GM13977 (cell line): ENCODE results near the gene BIRC6.

Experiments used
- DNase-seq: peaks from one replicate; pipeline ENCODE4 v3.0.0; 2012; ENCODE audit warnings: low spot score
- in situ Hi-C: fragments of 300-500 bp; cut with MboI; formaldehyde crosslinking; loops from one replicate; pipeline ENCODE4 v1.12.0; 2022; ENCODE audit warnings: low sequenced_read_pairs, low pct_unique_long_range_greater_than_20kb, mixed read lengths, inconsistent platforms; ENCODE audit not compliant: unreplicated experiment
- TF ChIP-seq, protein P1 (sequence below): IDR thresholded peaks from 2 replicates; pipeline ENCODE4 v1.5.1; 2012; ENCODE audit warnings: mild to moderate bottlenecking, control low read depth; ENCODE audit not compliant: insufficient read depth; ENCODE audit errors: extremely low read depth, missing control alignments

Gene BIRC6

DNA sequence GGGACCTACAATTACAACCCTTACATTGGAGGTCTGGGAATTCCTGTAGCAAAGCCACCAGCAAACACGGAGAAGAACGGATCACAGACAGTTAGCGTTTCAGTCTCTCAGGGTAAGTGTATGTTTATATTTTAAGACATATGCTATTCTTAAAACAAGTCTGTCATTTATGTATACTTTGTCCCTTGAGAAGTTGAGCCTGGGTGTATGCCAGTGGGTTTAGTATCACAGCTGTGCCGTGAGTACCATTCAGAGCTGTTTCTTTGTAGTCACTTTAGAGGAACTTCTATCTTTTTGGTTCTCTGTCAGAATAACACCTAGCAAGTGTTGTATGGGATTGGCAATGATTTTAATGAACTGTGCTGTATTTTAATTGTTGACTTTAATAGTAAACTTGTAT is 125.6 kb downstream of the BIRC6 start:
- in situ Hi-C loops: no loop called here

DNA sequence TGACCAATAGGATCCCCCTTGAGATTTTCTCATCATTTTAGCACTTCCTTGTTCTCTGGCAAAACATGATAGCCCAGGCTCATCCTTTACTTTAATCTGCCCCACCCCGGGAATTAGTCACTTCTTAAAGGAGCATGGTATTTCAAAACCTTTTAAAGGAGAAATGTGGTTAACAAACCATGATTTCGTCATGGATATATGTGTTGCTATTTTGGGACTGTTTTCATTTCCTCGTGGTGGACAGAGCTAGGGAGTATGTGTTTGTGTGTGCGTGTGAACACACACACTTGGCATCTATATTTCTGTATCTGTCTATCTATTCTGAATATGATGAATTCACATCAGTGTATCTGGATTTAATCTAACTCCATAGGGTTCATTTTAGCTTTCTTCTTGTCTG is 128.1 kb downstream of the BIRC6 start:
- TF ChIP-seq, protein P1, sequence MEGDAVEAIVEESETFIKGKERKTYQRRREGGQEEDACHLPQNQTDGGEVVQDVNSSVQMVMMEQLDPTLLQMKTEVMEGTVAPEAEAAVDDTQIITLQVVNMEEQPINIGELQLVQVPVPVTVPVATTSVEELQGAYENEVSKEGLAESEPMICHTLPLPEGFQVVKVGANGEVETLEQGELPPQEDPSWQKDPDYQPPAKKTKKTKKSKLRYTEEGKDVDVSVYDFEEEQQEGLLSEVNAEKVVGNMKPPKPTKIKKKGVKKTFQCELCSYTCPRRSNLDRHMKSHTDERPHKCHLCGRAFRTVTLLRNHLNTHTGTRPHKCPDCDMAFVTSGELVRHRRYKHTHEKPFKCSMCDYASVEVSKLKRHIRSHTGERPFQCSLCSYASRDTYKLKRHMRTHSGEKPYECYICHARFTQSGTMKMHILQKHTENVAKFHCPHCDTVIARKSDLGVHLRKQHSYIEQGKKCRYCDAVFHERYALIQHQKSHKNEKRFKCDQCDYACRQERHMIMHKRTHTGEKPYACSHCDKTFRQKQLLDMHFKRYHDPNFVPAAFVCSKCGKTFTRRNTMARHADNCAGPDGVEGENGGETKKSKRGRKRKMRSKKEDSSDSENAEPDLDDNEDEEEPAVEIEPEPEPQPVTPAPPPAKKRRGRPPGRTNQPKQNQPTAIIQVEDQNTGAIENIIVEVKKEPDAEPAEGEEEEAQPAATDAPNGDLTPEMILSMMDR: no peak
- DNase-seq: no peak
- in situ Hi-C loops: no loop called here

More for the DNA sequence above, 125.6 kb downstream of the BIRC6 start:
- TF ChIP-seq, protein P1: no peak
- no peak for DNase-seq

DNA sequence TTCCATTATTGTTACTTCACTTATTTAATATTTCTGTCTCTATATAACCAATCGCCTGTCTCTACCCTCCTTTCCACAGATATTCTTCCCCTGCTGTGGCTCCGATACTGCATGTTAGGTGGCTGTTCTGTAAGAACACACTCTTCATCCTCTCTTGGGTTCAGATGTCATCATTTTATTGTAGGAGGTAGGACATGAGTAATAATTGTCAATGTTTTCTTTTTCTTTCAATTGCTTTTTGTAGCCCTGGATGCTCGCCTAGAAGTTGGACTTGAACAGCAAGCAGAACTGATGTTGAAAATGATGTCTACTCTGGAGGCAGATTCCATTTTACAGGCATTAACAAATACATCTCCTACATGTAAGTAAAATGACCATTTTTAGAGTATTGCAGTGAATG is 128.6 kb downstream of the BIRC6 start:
- no peak for DNase-seq
- in situ Hi-C loops: no loop called here
- TF ChIP-seq, protein P1: no peak

DNA sequence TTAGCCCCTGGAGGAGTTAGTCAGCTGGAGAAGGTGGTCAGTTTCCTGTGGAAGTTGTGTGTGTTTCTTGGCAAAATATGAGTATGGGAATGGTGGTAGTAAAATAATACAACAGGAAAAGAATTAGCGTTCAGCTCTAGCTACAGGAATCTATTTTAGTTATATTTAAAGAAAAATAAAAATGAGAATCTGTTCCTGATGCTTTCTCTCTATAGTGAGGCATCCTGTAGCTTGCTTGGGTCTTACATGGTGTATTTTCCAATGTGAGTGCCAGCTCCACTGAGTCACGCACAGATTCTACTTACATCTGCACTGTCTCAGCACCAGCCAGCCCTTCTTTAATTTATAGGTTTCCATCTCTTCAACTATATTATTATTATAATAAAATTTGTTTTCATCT is 132.2 kb downstream of the BIRC6 start:
- in situ Hi-C loops: no loop called here

DNA sequence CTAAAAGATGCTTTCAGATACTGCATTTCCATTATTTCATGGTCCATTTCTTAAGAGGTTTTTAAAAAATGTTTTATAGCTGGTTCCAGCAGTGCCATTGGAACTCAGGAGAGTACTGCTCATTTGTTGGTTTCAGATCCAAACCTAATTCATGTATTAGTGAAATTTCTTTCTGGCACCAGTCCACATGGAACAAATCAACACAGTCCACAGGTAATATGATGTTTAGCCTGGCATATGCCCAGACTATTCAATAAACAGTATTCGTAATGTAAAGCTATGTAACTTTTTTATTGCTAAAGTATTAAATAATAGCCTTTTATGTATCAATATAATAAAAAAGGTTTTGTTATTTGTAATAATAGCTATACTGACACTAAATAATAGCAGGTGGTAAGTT is 134.5 kb downstream of the BIRC6 start:
- TF ChIP-seq, protein P1: no peak
- DNase-seq: no peak
- in situ Hi-C loops: no loop called here

More for the DNA sequence above, 132.2 kb downstream of the BIRC6 start:
- no peak for DNase-seq
- TF ChIP-seq, protein P1: no peak

DNA sequence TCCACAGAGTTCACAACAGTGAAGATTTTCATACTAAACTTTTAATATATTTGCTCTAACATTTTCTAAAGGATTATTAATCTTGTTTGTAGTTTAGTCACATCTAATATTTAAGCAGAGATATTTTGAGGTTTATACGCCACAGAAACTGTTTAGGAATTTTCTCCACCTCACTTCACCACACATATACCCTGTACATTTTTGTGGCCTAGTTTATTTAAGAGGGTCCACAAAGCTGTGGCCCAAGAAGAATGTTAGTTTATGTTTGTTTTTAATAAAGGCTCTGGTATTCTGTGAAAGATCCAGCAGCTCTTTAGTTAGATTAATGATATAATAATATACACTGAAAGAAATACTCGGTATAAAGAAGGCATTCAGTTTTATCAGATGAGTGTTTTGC is 138.3 kb downstream of the BIRC6 start:
- in situ Hi-C loops: no loop called here
- DNase-seq: no peak
- TF ChIP-seq, protein P1: no peak

DNA sequence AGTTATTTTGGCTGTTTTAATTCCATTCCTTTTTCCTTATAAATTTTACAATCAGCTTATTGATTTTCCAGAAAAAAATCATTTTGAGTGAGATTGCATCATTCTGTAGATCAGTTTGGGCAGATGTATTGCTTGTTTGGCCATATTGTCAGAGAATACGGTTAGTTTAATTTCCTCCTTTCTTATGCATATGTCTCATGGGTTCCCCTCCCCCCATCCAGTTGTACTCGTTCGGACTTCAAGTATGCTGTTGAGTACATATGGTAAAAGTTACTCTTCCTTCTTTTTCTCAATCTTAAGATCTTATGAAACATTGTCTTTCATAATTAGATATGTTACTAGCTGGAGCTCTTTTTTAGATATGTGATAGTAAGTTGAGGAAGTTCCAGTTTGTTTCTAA is 139.8 kb downstream of the BIRC6 start:
- TF ChIP-seq, protein P1: no peak
- no peak for DNase-seq
- in situ Hi-C loops: no loop called here
